Spleen (tissue), 11 donors: ENCODE measurements around the gene SELENOS. TPM values are rescaled to one million over a fixed set of nuclear protein-coding genes. Genes with fewer than 3 reads are reported as not detected.

Experiments used
- DNase-seq: peaks from one replicate; pipeline ENCODE4 v3.0.0-alpha.2; 2020
- H3K27ac ChIP-seq, 8 donors: fragments of 200-600 bp; sonication (generic) in 7 of 8; 1 replicate in 4 of 8; 2 replicates in 4 of 8; pipeline versions ENCODE4 v1.5.0 to v1.8.0; 2016 to 2021; ENCODE audit warnings: inconsistent platforms in 4 of 8, mild to moderate bottlenecking in 4 of 8, moderate library complexity in 1 of 8
- H3K27me3 ChIP-seq, 7 donors: fragments of 200-600 bp; sonication (generic) in 6 of 7; replicated peaks in 1 of 7; 1 replicate in 4 of 7; 2 replicates in 3 of 7; pipeline versions ENCODE4 v1.5.0 to v1.8.0; 2016 to 2021; ENCODE audit warnings: inconsistent platforms in 3 of 7, mild to moderate bottlenecking in 1 of 7
- H3K36me3 ChIP-seq, 6 donors: fragments of 200-600 bp; sonication (generic) in 5 of 6; 1 replicate in 4 of 6; 2 replicates in 2 of 6; pipeline versions ENCODE4 v1.5.0 to v1.8.0; 2016 to 2021; ENCODE audit warnings: inconsistent platforms in 2 of 6
- H3K4me1 ChIP-seq, 6 donors: fragments of 200-600 bp; sonication (generic) in 5 of 6; 1 replicate in 3 of 6; 2 replicates in 3 of 6; pipeline versions ENCODE4 v1.5.0 to v1.8.0; 2016 to 2021; ENCODE audit warnings: inconsistent platforms in 3 of 6
- H3K4me3 ChIP-seq, 8 donors: fragments of 200-600 bp; sonication (generic) in 7 of 8; 1 replicate in 4 of 8; 2 replicates in 4 of 8; pipeline versions ENCODE4 v1.5.0 to v1.8.0; 2016 to 2021; ENCODE audit warnings: inconsistent platforms in 4 of 8, mild to moderate bottlenecking in 4 of 8, moderate library complexity in 2 of 8
- H3K9me3 ChIP-seq, 8 donors: fragments of 200-600 bp; sonication (generic) in 7 of 8; 1 replicate in 4 of 8; 2 replicates in 4 of 8; pipeline versions ENCODE4 v1.5.0 to v1.8.0; 2016 to 2021; ENCODE audit warnings: inconsistent platforms in 4 of 8
- POLR2A ChIP-seq, 3 donors: fragments of 450-650 bp; IDR thresholded peaks; one replicate each; pipeline ENCODE4 v1.5.1; 2017; ENCODE audit warnings: antibody characterized with exemption in 3 of 3, mild to moderate bottlenecking in 1 of 3
- POLR2AphosphoS5 ChIP-seq, 3 donors: sonication (generic); formaldehyde crosslinking; IDR thresholded peaks; one replicate each; pipeline ENCODE4 v1.5.1; 2017; ENCODE audit warnings: antibody characterized with exemption in 3 of 3
- WGBS, 5 donors: extraction: QIAGEN DNeasy Blood & Tissue Kit in 3 of 5; methylation state at CpG; one replicate each; pipeline versions ENCODE4 v1.1.5 to v1.1.7; 2013 to 2018; 5-methylcytosine and 5-hydroxymethylcytosine counted together
- intact Hi-C: fragments of 100-400 bp; cut with DNase I; formaldehyde crosslinking; loops from one replicate; pipeline ENCODE4 v1.15.0; 2023; ENCODE audit warnings: low total_unique reads
- polyA plus RNA-seq, 3 donors: library from polyadenylated mRNA; stranded (reverse); fragments of 200-250 nt; gene quantifications; one replicate each; pipeline ENCODE4 v1.2.1, GENCODE V29; 2013
- total RNA-seq, 7 donors: library from RNA; depleted of rRNA in 3 of 7; stranded (reverse); fragments of >200 nt in 3 of 7; fragmentation: NEBNext Ultra II Directional in 4 of 7; extraction: Animal tissue kit (Norgen Biotek cat#: 25700) in 4 of 7; gene quantifications; one replicate each; pipeline versions ENCODE4 v1.1.0 to v1.2.1, GENCODE V29; 2016 to 2021
- TF ChIP-seq, protein P1 (sequence below), 11 experiments: fragments of 200-600 bp in 7 of 11; fragments of 450-650 bp in 4 of 11; sonication (generic) in 4 of 11; IDR thresholded peaks in 8 of 11; conservative IDR thresholded peaks in 3 of 11; 1 replicate in 7 of 11; 2 replicates in 4 of 11; pipeline versions ENCODE4 v1.4.0 to v1.8.0; 2016 to 2021; ENCODE audit warnings: antibody characterized with exemption in 11 of 11, inconsistent platforms in 4 of 11, mild to moderate bottlenecking in 1 of 11
- donor health status: healthy with polysubstance abuse.
- donor health status: DM: no; HTN: no; CAD: no; lungs with moderate emphysema.
- donor health status: DM: no; HTN: no; CAD: no.
- donor health status: Bipolar disorder and iron deficiency.
- donor health status: healthy.
- donor health status: DM: no; HTN: no; CAD: no.
- donor health status: DM: yes; HTN: yes; CAD: no.

SELENOS gene
- total and polyA plus RNA-seq, 10 donors = 25.7 to 109 (median 57.3) TPM

- TF ChIP-seq, protein P1, sequence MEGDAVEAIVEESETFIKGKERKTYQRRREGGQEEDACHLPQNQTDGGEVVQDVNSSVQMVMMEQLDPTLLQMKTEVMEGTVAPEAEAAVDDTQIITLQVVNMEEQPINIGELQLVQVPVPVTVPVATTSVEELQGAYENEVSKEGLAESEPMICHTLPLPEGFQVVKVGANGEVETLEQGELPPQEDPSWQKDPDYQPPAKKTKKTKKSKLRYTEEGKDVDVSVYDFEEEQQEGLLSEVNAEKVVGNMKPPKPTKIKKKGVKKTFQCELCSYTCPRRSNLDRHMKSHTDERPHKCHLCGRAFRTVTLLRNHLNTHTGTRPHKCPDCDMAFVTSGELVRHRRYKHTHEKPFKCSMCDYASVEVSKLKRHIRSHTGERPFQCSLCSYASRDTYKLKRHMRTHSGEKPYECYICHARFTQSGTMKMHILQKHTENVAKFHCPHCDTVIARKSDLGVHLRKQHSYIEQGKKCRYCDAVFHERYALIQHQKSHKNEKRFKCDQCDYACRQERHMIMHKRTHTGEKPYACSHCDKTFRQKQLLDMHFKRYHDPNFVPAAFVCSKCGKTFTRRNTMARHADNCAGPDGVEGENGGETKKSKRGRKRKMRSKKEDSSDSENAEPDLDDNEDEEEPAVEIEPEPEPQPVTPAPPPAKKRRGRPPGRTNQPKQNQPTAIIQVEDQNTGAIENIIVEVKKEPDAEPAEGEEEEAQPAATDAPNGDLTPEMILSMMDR (IDR thresholded peaks at IDR 0.05 in 8 of 11, conservative IDR thresholded peaks at IDR 0.05 in 3 of 11) = peak in 5 of 11 experiments; percentile 24 to 38 (median 30)
- TF ChIP-seq POLR2A (IDR thresholded peaks at IDR 0.05) (peak in 2 of 3 donors; percentile 73 to 84), POLR2AphosphoS5 (IDR thresholded peaks at IDR 0.05) (peak; percentile 98 to 99 (median 98))
- Histone ChIP-seq H3K4me1 (peaks cover 21 to 81% (median 62%) of the 10 kb centered on the region in 6 donors), H3K4me3 (peak within 1 kb of the TSS; percentile 76 to 93 (median 82)), H3K9me3 (no peaks in the 10 kb centered on the region), H3K27ac (peak within 1 kb of the TSS; percentile 74 to 96 (median 92)), H3K27me3 (no peaks in the 10 kb centered on the region), H3K36me3 (peaks cover 0 to 4% (median 0%) of the 10 kb centered on the region in 6 donors)
- peak; percentile 98 for DNase-seq
- intact Hi-C loops = loop anchor here (10.0 kb wide), 1 partner anchor 127 kb away; no protein-coding TSS in a partner anchor
- WGBS, 5 donors = 1 to 2% (median 1%) methylated on average over 55 to 108 of the region's 108 CpGs
These were observed 25.2 kb downstream of the SELENOS start, which contains the start of gene CHSY1 for GRCh38 chr15:101251830-101252820. CHSY1 (minus strand) TSS chr15:101252048; CDS start chr15:101251456, 592 bp downstream.

GRCh38 chr15:101250873-101251829 is 26.1 kb downstream of the SELENOS start:
- 0 to 2% (median 1%) methylated on average over 21 to 150 of the region's 150 CpGs for WGBS, 5 donors
- peak; percentile 91 for DNase-seq
- intact Hi-C loops = loop anchor here (10.0 kb wide), 1 partner anchor 126 kb away; no protein-coding TSS in a partner anchor

DNA sequence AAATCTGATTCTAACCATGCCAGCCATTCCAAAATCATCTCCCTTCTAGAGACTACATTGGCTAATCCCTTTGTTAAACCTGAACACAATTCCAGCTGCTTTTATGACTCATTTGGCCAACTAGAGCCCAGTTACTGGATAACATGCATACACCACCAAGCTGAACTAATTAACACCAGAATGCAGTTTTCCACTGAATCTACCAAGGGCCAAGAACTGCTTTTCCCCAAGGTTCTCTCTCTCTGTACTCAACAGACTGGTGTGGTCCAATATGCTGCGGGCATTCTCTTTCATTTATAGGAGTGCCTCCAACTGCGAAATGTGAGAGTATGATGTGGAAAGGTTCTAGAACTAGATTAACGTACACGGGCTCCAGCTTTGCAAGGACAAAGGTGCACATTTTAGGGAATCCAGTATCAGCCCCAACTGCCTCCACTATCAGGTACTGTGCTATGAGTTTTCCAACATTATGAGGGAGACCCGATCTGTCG is 26.9 kb downstream of the SELENOS start:
- H3K27me3 ChIP-seq = no peaks in the 10 kb centered on the region
- H3K4me3 ChIP-seq = peak overlapping the region; percentile 76 to 93 (median 82)
- H3K36me3 ChIP-seq = peaks cover 0 to 4% (median 0%) of the 10 kb centered on the region in 6 donors
- intact Hi-C loops = loop anchor here (10.0 kb wide), 1 partner anchor 126 kb away; no protein-coding TSS in a partner anchor
- H3K9me3 ChIP-seq = no peaks in the 10 kb centered on the region
- TF ChIP-seq, protein P1 (IDR thresholded peaks at IDR 0.05 in 8 of 11, conservative IDR thresholded peaks at IDR 0.05 in 3 of 11) = no peak
- no peak for TF ChIP-seq POLR2A (IDR thresholded peaks at IDR 0.05)
- TF ChIP-seq POLR2AphosphoS5 (IDR thresholded peaks at IDR 0.05) = no peak
- DNase-seq = no peak
- WGBS, 5 donors = 12 to 23% (median 14%) methylated on average over 6 of the region's 6 CpGs
- H3K27ac ChIP-seq = peak overlapping the region; percentile 61 to 96 (median 78)
- H3K4me1 ChIP-seq = peaks cover 27 to 83% (median 72%) of the 10 kb centered on the region in 6 donors

More at GRCh38 chr15:101250873-101251829, 26.1 kb downstream of the SELENOS start:
- peaks cover 27 to 83% (median 68%) of the 10 kb centered on the region in 6 donors for H3K4me1 ChIP-seq
- H3K27me3 ChIP-seq = no peaks in the 10 kb centered on the region
- no peaks in the 10 kb centered on the region for H3K9me3 ChIP-seq
- peaks cover 0 to 4% (median 0%) of the 10 kb centered on the region in 6 donors for H3K36me3 ChIP-seq
- peak overlapping the region; percentile 74 to 96 (median 92) for H3K27ac ChIP-seq
- TF ChIP-seq, protein P1 (IDR thresholded peaks at IDR 0.05 in 8 of 11, conservative IDR thresholded peaks at IDR 0.05 in 3 of 11) = peak in 1 of 11 experiments; percentile 25
- TF ChIP-seq POLR2A (IDR thresholded peaks at IDR 0.05) (no peak), POLR2AphosphoS5 (IDR thresholded peaks at IDR 0.05) (peak; percentile 19 to 76 (median 23))
- H3K4me3 ChIP-seq = peak overlapping the region; percentile 76 to 93 (median 82)
